Neural cell (in vitro differentiated cells): Measurements from ENCODE around the gene ACAD11.

Experiments used
- EZH2 ChIP-seq: fragments of 200-600, 300-800 bp; shearing (Covaris generic), sonication (generic); IDR thresholded peaks from 2 replicates; pipeline ENCODE4 v1.6.1; 2014; ENCODE audit warnings: antibody characterized with exemption, low read length, borderline replicate concordance, mild to moderate bottlenecking; ENCODE audit not compliant: insufficient read depth, poor library complexity, severe bottlenecking
- POLR2AphosphoS5 ChIP-seq: IDR thresholded peaks from 2 replicates; pipeline ENCODE4 v1.6.1; 2012
- TF ChIP-seq, protein P1 (sequence below): fragments of 450-650 bp; IDR thresholded peaks from 2 replicates; pipeline ENCODE4 v1.5.1; 2014; ENCODE audit warnings: antibody characterized with exemption, mild to moderate bottlenecking, moderate library complexity; ENCODE audit not compliant: poor library complexity, severe bottlenecking

GRCh38 chr3:132553826-132554225 lies 105.8 kb downstream of the ACAD11 start:
- TF ChIP-seq EZH2 = no peak
- TF ChIP-seq, protein P1, sequence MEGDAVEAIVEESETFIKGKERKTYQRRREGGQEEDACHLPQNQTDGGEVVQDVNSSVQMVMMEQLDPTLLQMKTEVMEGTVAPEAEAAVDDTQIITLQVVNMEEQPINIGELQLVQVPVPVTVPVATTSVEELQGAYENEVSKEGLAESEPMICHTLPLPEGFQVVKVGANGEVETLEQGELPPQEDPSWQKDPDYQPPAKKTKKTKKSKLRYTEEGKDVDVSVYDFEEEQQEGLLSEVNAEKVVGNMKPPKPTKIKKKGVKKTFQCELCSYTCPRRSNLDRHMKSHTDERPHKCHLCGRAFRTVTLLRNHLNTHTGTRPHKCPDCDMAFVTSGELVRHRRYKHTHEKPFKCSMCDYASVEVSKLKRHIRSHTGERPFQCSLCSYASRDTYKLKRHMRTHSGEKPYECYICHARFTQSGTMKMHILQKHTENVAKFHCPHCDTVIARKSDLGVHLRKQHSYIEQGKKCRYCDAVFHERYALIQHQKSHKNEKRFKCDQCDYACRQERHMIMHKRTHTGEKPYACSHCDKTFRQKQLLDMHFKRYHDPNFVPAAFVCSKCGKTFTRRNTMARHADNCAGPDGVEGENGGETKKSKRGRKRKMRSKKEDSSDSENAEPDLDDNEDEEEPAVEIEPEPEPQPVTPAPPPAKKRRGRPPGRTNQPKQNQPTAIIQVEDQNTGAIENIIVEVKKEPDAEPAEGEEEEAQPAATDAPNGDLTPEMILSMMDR = no peak
- TF ChIP-seq POLR2AphosphoS5 = no peak
